GM18873 (cell line): ENCODE results near the gene CDH5.

Experiments
- ATAC-seq: cut with Tn5 transposase; IDR thresholded peaks from one replicate; pipeline ENCODE4 v1.9.1; 2021; ENCODE audit warnings: mild to moderate bottlenecking, moderate library complexity, moderate number of reproducible peaks; ENCODE audit not compliant: unreplicated experiment, low FRiP score

Gene CDH5

GRCh38 chr16:66388350-66389139 lies 22.1 kb downstream of the CDH5 start:
- no peak for ATAC-seq

GRCh38 chr16:66389256-66390176 lies 23.0 kb downstream of the CDH5 start:
- no peak for ATAC-seq

- ATAC-seq = no peak
Observed at GRCh38 chr16:66390346-66391108, 24.0 kb downstream of the CDH5 start.

GRCh38 chr16:66391726-66392670 lies 25.5 kb downstream of the CDH5 start:
- ATAC-seq = no peak

- no peak for ATAC-seq
Observed at GRCh38 chr16:66395806-66396555, 29.5 kb downstream of the CDH5 start.

- no peak for ATAC-seq
Observed at GRCh38 chr16:66397736-66398433, 31.4 kb downstream of the CDH5 start.

- no peak for ATAC-seq
Observed at GRCh38 chr16:66399031-66399430, 32.5 kb downstream of the CDH5 start.

- ATAC-seq = no peak
Observed at GRCh38 chr16:66399930-66400329, 33.4 kb downstream of the CDH5 start.

- no peak for ATAC-seq
Observed at GRCh38 chr16:66400503-66401380, 34.3 kb downstream of the CDH5 start.

- no peak for ATAC-seq
Observed at GRCh38 chr16:66401610-66402009, 35.1 kb downstream of the CDH5 start.

GRCh38 chr16:66402166-66402565 lies 35.7 kb downstream of the CDH5 start:
- no peak for ATAC-seq

- ATAC-seq = no peak
Observed at GRCh38 chr16:66402591-66403230, 36.2 kb downstream of the CDH5 start.

GRCh38 chr16:66403531-66404145 lies 37.1 kb downstream of the CDH5 start:
- no peak for ATAC-seq

GRCh38 chr16:66405057-66405783 lies 38.7 kb downstream of the CDH5 start:
- no peak for ATAC-seq

GRCh38 chr16:66406534-66407221 lies 40.2 kb downstream of the CDH5 start:
- peak; percentile 63 for ATAC-seq
